ENCODE measurements around the gene FUT4.

DNA sequence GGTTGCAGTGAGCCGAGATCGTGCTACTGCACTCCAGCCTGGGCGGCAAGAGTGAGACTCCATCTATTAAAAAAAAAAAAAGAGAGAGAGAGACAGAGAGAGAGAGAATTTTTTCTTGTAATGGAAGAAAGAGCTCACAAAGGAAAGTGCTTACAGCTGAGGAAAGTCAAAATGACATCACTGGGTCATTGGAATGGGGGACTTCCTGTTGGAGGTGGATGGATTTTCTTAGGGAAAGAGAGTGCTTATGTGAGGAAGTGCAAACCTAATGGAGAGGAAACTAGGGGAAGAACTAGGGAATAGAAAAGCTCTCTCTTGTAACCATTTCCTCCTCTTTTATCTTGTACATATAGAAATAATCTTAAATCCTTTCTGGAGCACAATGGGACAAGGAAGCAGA is 17.1 kb downstream of the FUT4 start:
- TF ChIP-seq POLR2A (IDR thresholded peaks at IDR 0.05), result no peak
- TF ChIP-seq, protein P1, sequence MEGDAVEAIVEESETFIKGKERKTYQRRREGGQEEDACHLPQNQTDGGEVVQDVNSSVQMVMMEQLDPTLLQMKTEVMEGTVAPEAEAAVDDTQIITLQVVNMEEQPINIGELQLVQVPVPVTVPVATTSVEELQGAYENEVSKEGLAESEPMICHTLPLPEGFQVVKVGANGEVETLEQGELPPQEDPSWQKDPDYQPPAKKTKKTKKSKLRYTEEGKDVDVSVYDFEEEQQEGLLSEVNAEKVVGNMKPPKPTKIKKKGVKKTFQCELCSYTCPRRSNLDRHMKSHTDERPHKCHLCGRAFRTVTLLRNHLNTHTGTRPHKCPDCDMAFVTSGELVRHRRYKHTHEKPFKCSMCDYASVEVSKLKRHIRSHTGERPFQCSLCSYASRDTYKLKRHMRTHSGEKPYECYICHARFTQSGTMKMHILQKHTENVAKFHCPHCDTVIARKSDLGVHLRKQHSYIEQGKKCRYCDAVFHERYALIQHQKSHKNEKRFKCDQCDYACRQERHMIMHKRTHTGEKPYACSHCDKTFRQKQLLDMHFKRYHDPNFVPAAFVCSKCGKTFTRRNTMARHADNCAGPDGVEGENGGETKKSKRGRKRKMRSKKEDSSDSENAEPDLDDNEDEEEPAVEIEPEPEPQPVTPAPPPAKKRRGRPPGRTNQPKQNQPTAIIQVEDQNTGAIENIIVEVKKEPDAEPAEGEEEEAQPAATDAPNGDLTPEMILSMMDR (IDR thresholded peaks at IDR 0.05 in 4 of 5, conservative IDR thresholded peaks at IDR 0.05 in 1 of 5), result no peak

Measured in gastrocnemius medialis (tissue), 4 donors.